ENCODE results near the gene PLD4. TPM values are rescaled to one million over a fixed set of nuclear protein-coding genes. Genes with fewer than 3 reads are reported as not detected.
"Not testable (repeated sequence)": the region's sequence is repeated elsewhere in the genome, so short reads cannot be mapped to it uniquely, and the experiment has no call there.

The PLD4 gene
- total RNA-seq, 2 donors from 2014 or later = 0.30 TPM; not detected in 1

- H3K36me3 Mint-ChIP-seq (ENCODE audit: insufficient read depth in 2 of 2) = no peaks in the 10 kb centered on the region
- H3K9me3 Mint-ChIP-seq = no peaks in the 10 kb centered on the region
- peaks cover 10% of the 10 kb centered on the region for H3K27me3 Mint-ChIP-seq (ENCODE audit: low read depth)
- no peak overlapping the region for H3K4me3 Mint-ChIP-seq
- no peak overlapping the region for H3K27ac Mint-ChIP-seq
- no peak for DNase-seq
- H3K4me1 Mint-ChIP-seq (ENCODE audit: low read depth) = no peaks in the 10 kb centered on the region
- no peak for ATAC-seq (replicated peaks in 1 of 2)
Measured at GRCh38 chr14:104898870-104899510, 25.7 kb upstream of the PLD4 start.

GRCh38 chr14:104899781-104900180, 24.9 kb upstream of the PLD4 start:
- Mint-ChIP-seq H3K36me3 (ENCODE audit: insufficient read depth in 2 of 2) (no peaks in the 10 kb centered on the region), H3K4me3 (no peak overlapping the region), H3K4me1 (ENCODE audit: low read depth) (no peaks in the 10 kb centered on the region), H3K27ac (no peak overlapping the region), H3K9me3 (no peaks in the 10 kb centered on the region), H3K27me3 (ENCODE audit: low read depth) (peaks cover 18% of the 10 kb centered on the region)
- ATAC-seq (replicated peaks in 1 of 2) = no peak
- DNase-seq = no peak

DNA sequence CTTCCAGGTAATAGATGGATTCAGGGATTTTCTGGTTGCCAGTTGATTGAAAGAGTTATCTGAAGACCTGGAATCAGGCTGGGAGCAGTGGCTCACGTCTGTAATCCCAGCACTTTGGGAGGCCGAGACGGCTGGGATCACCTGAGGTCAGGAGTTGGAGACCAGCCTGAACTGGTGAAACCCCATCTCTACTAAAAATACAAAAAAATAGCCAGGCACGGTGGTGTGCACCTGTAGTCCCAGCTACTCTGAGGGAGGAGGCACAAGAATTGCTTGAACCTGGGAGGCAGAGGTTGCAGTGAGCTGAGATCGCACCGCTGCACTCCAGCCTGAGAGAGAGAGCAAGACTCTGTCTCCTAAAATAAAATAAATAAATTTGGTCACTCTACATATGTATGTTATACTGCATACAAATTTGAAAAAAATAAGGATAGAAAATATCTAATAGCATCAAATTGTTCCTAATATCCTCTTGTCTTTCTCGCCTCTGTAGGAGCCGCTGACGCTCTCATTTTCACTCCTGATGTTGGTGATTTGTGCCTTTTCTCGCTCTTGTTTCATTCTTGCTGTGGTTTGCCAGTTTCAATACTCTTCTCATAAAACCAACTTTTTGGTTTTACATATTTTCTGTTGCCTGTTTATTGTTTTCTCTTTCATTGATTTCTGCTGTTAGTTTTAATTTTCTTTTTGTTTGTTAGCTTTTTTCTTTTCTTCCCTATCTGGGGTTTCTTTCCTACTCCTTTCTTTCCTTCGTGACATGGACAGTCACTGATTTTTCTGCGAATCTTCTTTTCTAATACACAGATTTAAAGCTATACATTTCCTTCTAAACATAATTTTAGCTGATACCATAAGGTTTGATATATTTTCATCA, 23.8 kb upstream of the PLD4 start:
- ATAC-seq (replicated peaks in 1 of 2) = no peak
- Mint-ChIP-seq H3K4me3 (no peak overlapping the region), H3K27me3 (ENCODE audit: low read depth) (peaks cover 18% of the 10 kb centered on the region), H3K36me3 (ENCODE audit: insufficient read depth in 2 of 2) (no peaks in the 10 kb centered on the region), H3K4me1 (ENCODE audit: low read depth) (no peaks in the 10 kb centered on the region), H3K27ac (peak overlapping the region; percentile 26), H3K9me3 (no peaks in the 10 kb centered on the region)
- no peak for DNase-seq

DNA sequence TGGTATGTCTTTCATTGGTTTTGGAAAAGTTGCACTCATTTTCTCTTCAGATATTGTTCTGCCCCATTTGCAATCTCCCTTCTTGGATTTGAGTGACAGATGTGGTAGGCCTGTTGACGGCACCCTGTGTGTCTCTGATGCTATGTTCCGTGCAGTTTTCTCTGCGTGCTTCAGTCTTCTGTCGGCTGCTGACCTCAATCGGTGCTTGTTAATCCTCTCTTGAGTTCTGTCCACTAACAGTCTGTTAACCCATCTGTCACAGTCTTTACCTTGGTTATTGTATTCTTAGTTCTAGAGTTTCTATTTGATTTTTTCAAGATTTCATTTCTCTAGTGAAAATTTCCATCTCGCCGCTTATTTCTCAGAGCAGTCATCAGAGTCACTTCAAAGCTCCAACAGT, 20.7 kb upstream of the PLD4 start:
- DNase-seq (no peak), ATAC-seq (replicated peaks in 1 of 2) (no peak)
- Mint-ChIP-seq H3K4me1 (ENCODE audit: low read depth) (no peaks in the 10 kb centered on the region), H3K9me3 (no peaks in the 10 kb centered on the region), H3K36me3 (ENCODE audit: insufficient read depth in 2 of 2) (no peaks in the 10 kb centered on the region), H3K27me3 (ENCODE audit: low read depth) (peaks cover 28% of the 10 kb centered on the region), H3K27ac (no peak overlapping the region), H3K4me3 (no peak overlapping the region)

DNA sequence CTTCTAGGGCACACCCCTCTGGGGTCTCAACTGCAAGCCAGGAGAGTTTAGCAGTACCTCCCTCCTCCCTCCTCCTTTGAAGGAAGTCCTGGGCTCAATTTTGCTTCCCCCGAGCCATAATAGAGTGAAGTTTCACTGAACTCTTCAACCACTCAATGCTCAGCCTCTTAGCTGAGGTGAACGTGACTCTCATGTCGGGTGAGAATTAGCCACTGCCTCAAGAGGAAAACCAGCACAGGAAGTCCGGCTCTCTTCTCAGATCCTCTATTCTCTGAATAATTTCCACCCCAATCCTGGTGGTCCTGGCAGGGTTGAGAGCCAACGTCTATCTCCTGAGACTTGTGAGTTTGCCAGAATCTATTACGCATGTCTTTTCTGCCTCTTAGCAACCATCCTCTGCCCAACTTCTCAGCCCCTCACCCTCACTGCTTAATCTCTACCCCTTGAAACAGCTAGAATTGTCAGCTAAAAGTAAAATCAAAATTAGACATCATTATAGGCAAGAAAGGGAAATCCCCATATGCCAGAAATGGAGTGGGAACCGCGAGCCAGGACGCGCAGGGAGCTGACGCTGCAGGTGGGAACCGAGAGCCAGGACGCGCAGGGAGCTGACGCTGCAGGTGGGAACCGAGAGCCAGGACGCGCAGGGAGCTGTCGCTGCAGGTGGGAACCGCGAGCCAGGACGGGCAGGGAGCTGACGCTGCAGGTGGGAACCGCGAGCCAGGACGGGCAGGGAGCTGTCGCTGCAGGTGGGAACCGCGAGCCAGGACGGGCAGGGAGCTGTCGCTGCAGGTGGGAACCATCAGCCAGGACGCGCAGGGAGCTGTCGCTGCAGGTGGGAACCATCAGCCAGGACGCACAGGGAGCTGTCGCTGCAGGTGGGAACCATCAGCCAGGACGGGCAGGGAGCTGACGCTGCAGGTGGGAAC, 19.8 kb upstream of the PLD4 start:
- not testable (repeated sequence) for H3K27ac Mint-ChIP-seq; H3K36me3 Mint-ChIP-seq (ENCODE audit: insufficient read depth in 2 of 2); H3K4me3 Mint-ChIP-seq; DNase-seq; H3K4me1 Mint-ChIP-seq (ENCODE audit: low read depth); ATAC-seq (replicated peaks in 1 of 2); H3K9me3 Mint-ChIP-seq
- H3K27me3 Mint-ChIP-seq (ENCODE audit: low read depth) = peaks cover 33% of the 10 kb centered on the region

GRCh38 chr14:104905579-104905933, 19.1 kb upstream of the PLD4 start:
- peaks cover 36% of the 10 kb centered on the region for H3K27me3 Mint-ChIP-seq (ENCODE audit: low read depth)
- H3K4me3 Mint-ChIP-seq; DNase-seq; H3K36me3 Mint-ChIP-seq (ENCODE audit: insufficient read depth in 2 of 2); H3K27ac Mint-ChIP-seq; ATAC-seq (replicated peaks in 1 of 2); H3K4me1 Mint-ChIP-seq (ENCODE audit: low read depth); H3K9me3 Mint-ChIP-seq: not testable (repeated sequence)

DNA sequence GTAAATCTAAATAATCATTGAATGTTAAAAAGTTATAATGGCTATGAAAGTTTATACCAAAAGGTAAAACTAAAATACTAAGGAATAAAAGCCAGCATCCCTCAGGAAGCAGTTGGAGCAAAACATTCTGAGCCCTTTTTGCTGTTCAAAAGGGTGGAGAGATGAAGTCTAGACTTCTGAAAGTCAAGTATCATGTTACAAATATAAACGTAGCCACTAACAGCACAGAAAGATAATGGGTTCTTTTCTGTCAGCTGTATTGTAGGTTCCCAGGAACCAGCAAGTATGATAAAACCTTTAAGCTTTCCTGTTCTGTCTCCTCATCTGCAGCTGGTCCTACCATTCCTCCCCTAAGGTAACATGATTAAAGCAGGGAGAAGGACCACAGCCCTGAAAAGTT, 16.4 kb upstream of the PLD4 start:
- H3K4me3 Mint-ChIP-seq = no peak overlapping the region
- ATAC-seq (replicated peaks in 1 of 2) (no peak), DNase-seq (no peak)
- H3K9me3 Mint-ChIP-seq = peaks cover 5 to 6% of the 10 kb centered on the region in 2 donors
- H3K27me3 Mint-ChIP-seq (ENCODE audit: low read depth) = peaks cover 32% of the 10 kb centered on the region
- no peak overlapping the region for H3K27ac Mint-ChIP-seq
- peaks cover 5 to 8% of the 10 kb centered on the region in 2 donors for H3K36me3 Mint-ChIP-seq (ENCODE audit: insufficient read depth in 2 of 2)
- H3K4me1 Mint-ChIP-seq (ENCODE audit: low read depth) = no peaks in the 10 kb centered on the region

GRCh38 chr14:104912053-104912452, 12.6 kb upstream of the PLD4 start:
- Mint-ChIP-seq H3K27me3 (ENCODE audit: low read depth) (peaks cover 37% of the 10 kb centered on the region), H3K9me3 (peaks cover 5 to 6% of the 10 kb centered on the region in 2 donors), H3K27ac (no peak overlapping the region), H3K4me1 (ENCODE audit: low read depth) (no peaks in the 10 kb centered on the region), H3K36me3 (ENCODE audit: insufficient read depth in 2 of 2) (peaks cover 5 to 8% of the 10 kb centered on the region in 2 donors), H3K4me3 (no peak overlapping the region)
- ATAC-seq (replicated peaks in 1 of 2) (no peak), DNase-seq (no peak)

GRCh38 chr14:104913435-104913834, 11.2 kb upstream of the PLD4 start:
- no peak for DNase-seq

GRCh38 chr14:104917116-104917515, 7.6 kb upstream of the PLD4 start:
- peaks cover 0 to 1% of the 10 kb centered on the region in 2 donors for H3K9me3 Mint-ChIP-seq
- peaks cover 22% of the 10 kb centered on the region for H3K27me3 Mint-ChIP-seq (ENCODE audit: low read depth)
- no peak overlapping the region for H3K4me3 Mint-ChIP-seq
- peaks cover 0 to under 1% of the 10 kb centered on the region in 2 donors for H3K36me3 Mint-ChIP-seq (ENCODE audit: insufficient read depth in 2 of 2)
- DNase-seq = no peak
- no peak overlapping the region for H3K27ac Mint-ChIP-seq
- no peak for ATAC-seq (replicated peaks in 1 of 2)
- H3K4me1 Mint-ChIP-seq (ENCODE audit: low read depth) = no peaks in the 10 kb centered on the region

More at GRCh38 chr14:104913435-104913834, 11.2 kb upstream of the PLD4 start:
- Mint-ChIP-seq H3K9me3 (peaks cover 5 to 6% of the 10 kb centered on the region in 2 donors), H3K27ac (no peak overlapping the region), H3K27me3 (ENCODE audit: low read depth) (peaks cover 30% of the 10 kb centered on the region), H3K36me3 (ENCODE audit: insufficient read depth in 2 of 2) (peaks cover 5 to 8% of the 10 kb centered on the region in 2 donors), H3K4me1 (ENCODE audit: low read depth) (no peaks in the 10 kb centered on the region), H3K4me3 (no peak overlapping the region)
- no peak for ATAC-seq (replicated peaks in 1 of 2)

DNA sequence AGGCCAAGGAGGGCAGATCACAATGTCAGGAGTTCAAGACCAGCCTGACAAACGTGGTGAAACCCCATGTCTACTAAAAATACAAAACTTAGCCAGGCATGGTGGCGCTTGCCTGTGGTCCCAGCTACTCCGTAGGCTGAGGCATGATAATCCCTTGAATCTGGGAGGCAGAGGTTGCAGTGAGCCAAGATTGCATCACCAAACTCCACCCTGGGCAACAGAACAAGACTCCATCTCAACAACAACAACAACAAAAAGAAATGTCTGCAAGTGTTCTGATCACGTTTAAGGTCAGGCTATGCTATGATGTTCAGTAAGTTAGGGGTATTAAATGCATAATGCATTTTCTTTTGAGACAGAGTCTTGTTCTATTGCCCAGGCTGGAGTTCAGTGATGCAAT, 6.7 kb upstream of the PLD4 start:
- no peak overlapping the region for H3K4me3 Mint-ChIP-seq
- no peaks in the 10 kb centered on the region for H3K36me3 Mint-ChIP-seq (ENCODE audit: insufficient read depth in 2 of 2)
- no peak for ATAC-seq (replicated peaks in 1 of 2)
- no peak overlapping the region for H3K27ac Mint-ChIP-seq
- H3K27me3 Mint-ChIP-seq (ENCODE audit: low read depth) = peaks cover 22% of the 10 kb centered on the region
- H3K4me1 Mint-ChIP-seq (ENCODE audit: low read depth) = no peaks in the 10 kb centered on the region
- no peak for DNase-seq
- no peaks in the 10 kb centered on the region for H3K9me3 Mint-ChIP-seq

DNA sequence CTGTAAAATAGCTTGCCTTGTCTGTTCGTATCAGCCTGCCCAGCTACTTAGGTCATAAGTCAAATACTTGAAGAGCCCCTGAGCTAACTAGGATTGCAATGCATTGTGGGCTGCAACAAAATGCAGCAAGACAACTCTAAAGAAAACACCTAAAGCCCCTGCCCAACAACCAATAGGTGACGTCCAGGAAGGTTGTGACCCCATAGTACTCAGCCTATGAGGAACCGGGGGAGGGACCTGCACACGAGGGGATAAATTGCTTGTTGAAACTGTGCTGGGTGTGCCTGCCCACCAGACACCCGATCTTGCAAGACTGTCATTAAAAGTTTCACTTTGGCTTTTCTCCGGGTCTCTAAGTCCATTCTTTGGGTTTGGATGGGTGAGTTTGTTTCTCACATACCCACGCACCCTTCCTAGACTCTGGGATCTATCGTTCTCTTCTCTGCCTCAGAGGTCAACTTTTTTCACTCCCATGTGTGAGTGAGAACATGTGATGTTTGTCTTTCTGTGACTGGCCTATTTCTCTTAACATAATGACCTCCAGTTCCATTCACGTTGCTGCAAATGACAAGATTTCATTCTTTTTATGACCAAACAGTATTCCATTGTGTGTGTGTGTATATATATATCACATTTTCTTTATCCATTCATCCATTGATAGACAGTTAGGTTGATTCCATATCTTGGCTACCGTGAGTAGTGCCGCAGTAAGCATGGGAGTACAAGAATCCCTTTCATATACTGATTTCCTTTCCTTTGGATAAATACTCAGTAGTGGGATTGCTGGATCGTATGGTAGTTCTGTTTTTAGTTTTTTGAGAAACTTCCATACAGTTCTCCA, 5.3 kb upstream of the PLD4 start:
- H3K36me3 Mint-ChIP-seq (ENCODE audit: insufficient read depth in 2 of 2); H3K4me3 Mint-ChIP-seq; ATAC-seq (replicated peaks in 1 of 2); H3K9me3 Mint-ChIP-seq; H3K4me1 Mint-ChIP-seq (ENCODE audit: low read depth); DNase-seq; H3K27ac Mint-ChIP-seq: not testable (repeated sequence)
- peaks cover 16% of the 10 kb centered on the region for H3K27me3 Mint-ChIP-seq (ENCODE audit: low read depth)

Measured in activated T-cell treated with anti-CD3 and anti-CD28 coated beads, Interleukin-2, amount 50 U/mL, for 72 hours (primary cell).